Adipocyte (in vitro differentiated cells): ENCODE measurements around the gene ZCWPW2.

Experiments
- DNase-seq: peaks from one replicate; pipeline ENCODE4 v3.0.0-alpha.2; 2015; ENCODE audit warnings: low read depth
- H3K27me3 ChIP-seq: replicated peaks from 2 replicates; pipeline ENCODE4 v1.7.0; 2013; ENCODE audit warnings: mild to moderate bottlenecking, low read length, moderate library complexity; ENCODE audit not compliant: control insufficient read depth, insufficient read depth
- H3K36me3 ChIP-seq: 2 replicates; pipeline ENCODE4 v1.7.0; 2013; ENCODE audit warnings: low read length, mild to moderate bottlenecking, moderate library complexity; ENCODE audit not compliant: control insufficient read depth, insufficient read depth, severe bottlenecking
- H3K4me1 ChIP-seq: 2 replicates; pipeline ENCODE4 v1.7.0; 2013; ENCODE audit warnings: mild to moderate bottlenecking, low read length, moderate library complexity; ENCODE audit not compliant: control insufficient read depth, insufficient read depth
- H3K4me3 ChIP-seq: 2 replicates; pipeline ENCODE4 v1.7.0; 2013; ENCODE audit warnings: mild to moderate bottlenecking, low read length, moderate library complexity
- H3K9ac ChIP-seq: 2 replicates; pipeline ENCODE4 v1.7.0; 2013; ENCODE audit warnings: mild to moderate bottlenecking, low read length, moderate library complexity
- H3K9me3 ChIP-seq: 2 replicates; pipeline ENCODE4 v1.7.0; 2013; ENCODE audit warnings: mild to moderate bottlenecking, low read length, moderate library complexity; ENCODE audit not compliant: control insufficient read depth

ZCWPW2 gene

GRCh38 chr3:28504976-28505375 lies 156.5 kb downstream of the ZCWPW2 start:
- H3K4me3 ChIP-seq: no peak overlapping the region
- no peaks in the 10 kb centered on the region for H3K9me3 ChIP-seq
- no peaks in the 10 kb centered on the region for H3K36me3 ChIP-seq
- DNase-seq: no peak
- H3K27me3 ChIP-seq: no peaks in the 10 kb centered on the region
- H3K9ac ChIP-seq: no peak overlapping the region
- H3K4me1 ChIP-seq: no peaks in the 10 kb centered on the region

GRCh38 chr3:28521663-28522062 lies 173.1 kb downstream of the ZCWPW2 start:
- no peaks in the 10 kb centered on the region for H3K36me3 ChIP-seq
- no peaks in the 10 kb centered on the region for H3K27me3 ChIP-seq
- no peaks in the 10 kb centered on the region for H3K4me1 ChIP-seq
- no peaks in the 10 kb centered on the region for H3K9me3 ChIP-seq
- no peak overlapping the region for H3K9ac ChIP-seq
- H3K4me3 ChIP-seq: no peak overlapping the region
- DNase-seq: no peak

GRCh38 chr3:28542351-28542750 lies 193.8 kb downstream of the ZCWPW2 start:
- DNase-seq: no peak
- Histone ChIP-seq H3K9ac (no peak overlapping the region), H3K9me3 (peaks cover 17% of the 10 kb centered on the region), H3K36me3 (no peaks in the 10 kb centered on the region), H3K4me3 (no peak overlapping the region), H3K4me1 (no peaks in the 10 kb centered on the region), H3K27me3 (no peaks in the 10 kb centered on the region)

GRCh38 chr3:28544236-28544635 lies 195.7 kb downstream of the ZCWPW2 start:
- H3K4me3 ChIP-seq: no peak overlapping the region
- H3K27me3 ChIP-seq: no peaks in the 10 kb centered on the region
- H3K4me1 ChIP-seq: no peaks in the 10 kb centered on the region
- DNase-seq: no peak
- peaks cover 17% of the 10 kb centered on the region for H3K9me3 ChIP-seq
- H3K36me3 ChIP-seq: no peaks in the 10 kb centered on the region
- no peak overlapping the region for H3K9ac ChIP-seq

- no peak overlapping the region for H3K4me3 ChIP-seq
- no peaks in the 10 kb centered on the region for H3K36me3 ChIP-seq
- H3K9ac ChIP-seq: no peak overlapping the region
- H3K4me1 ChIP-seq: no peaks in the 10 kb centered on the region
- no peaks in the 10 kb centered on the region for H3K27me3 ChIP-seq
- DNase-seq: no peak
- H3K9me3 ChIP-seq: peaks cover 12% of the 10 kb centered on the region
Measured at GRCh38 chr3:28544831-28545230, 196.3 kb downstream of the ZCWPW2 start.

- no peaks in the 10 kb centered on the region for H3K27me3 ChIP-seq
- H3K9me3 ChIP-seq: peaks cover 3% of the 10 kb centered on the region
- no peaks in the 10 kb centered on the region for H3K4me1 ChIP-seq
- no peaks in the 10 kb centered on the region for H3K36me3 ChIP-seq
- H3K9ac ChIP-seq: no peak overlapping the region
- no peak overlapping the region for H3K4me3 ChIP-seq
- no peak for DNase-seq
Measured at GRCh38 chr3:28547677-28548076, 199.2 kb downstream of the ZCWPW2 start.

GRCh38 chr3:28553175-28553574 lies 204.7 kb downstream of the ZCWPW2 start:
- Histone ChIP-seq H3K9ac (no peak overlapping the region), H3K36me3 (no peaks in the 10 kb centered on the region), H3K4me1 (no peaks in the 10 kb centered on the region), H3K9me3 (no peaks in the 10 kb centered on the region), H3K27me3 (no peaks in the 10 kb centered on the region), H3K4me3 (no peak overlapping the region)
- DNase-seq: no peak

GRCh38 chr3:28556195-28556594 lies 207.7 kb downstream of the ZCWPW2 start:
- no peak for DNase-seq
- Histone ChIP-seq H3K27me3 (no peaks in the 10 kb centered on the region), H3K9ac (no peak overlapping the region), H3K9me3 (no peaks in the 10 kb centered on the region), H3K36me3 (no peaks in the 10 kb centered on the region), H3K4me3 (no peak overlapping the region), H3K4me1 (no peaks in the 10 kb centered on the region)

GRCh38 chr3:28564211-28564610 lies 215.7 kb downstream of the ZCWPW2 start:
- DNase-seq: no peak
- no peaks in the 10 kb centered on the region for H3K4me1 ChIP-seq
- H3K9ac ChIP-seq: no peak overlapping the region
- no peak overlapping the region for H3K4me3 ChIP-seq
- H3K36me3 ChIP-seq: no peaks in the 10 kb centered on the region
- peaks cover 5% of the 10 kb centered on the region for H3K9me3 ChIP-seq
- H3K27me3 ChIP-seq: no peaks in the 10 kb centered on the region

- Histone ChIP-seq H3K4me1 (no peaks in the 10 kb centered on the region), H3K9me3 (peaks cover 5% of the 10 kb centered on the region), H3K27me3 (no peaks in the 10 kb centered on the region), H3K36me3 (no peaks in the 10 kb centered on the region), H3K9ac (no peak overlapping the region), H3K4me3 (no peak overlapping the region)
- DNase-seq: no peak
Measured at GRCh38 chr3:28569357-28569756, 220.8 kb downstream of the ZCWPW2 start.

- Histone ChIP-seq H3K36me3 (no peaks in the 10 kb centered on the region), H3K4me1 (peaks cover 8% of the 10 kb centered on the region), H3K9me3 (no peaks in the 10 kb centered on the region), H3K27me3 (no peaks in the 10 kb centered on the region), H3K9ac (no peak overlapping the region), H3K4me3 (no peak overlapping the region)
- DNase-seq: no peak
Measured at GRCh38 chr3:28574036-28574435, 225.5 kb downstream of the ZCWPW2 start.

- H3K27me3 ChIP-seq: peaks cover 5% of the 10 kb centered on the region
- peak overlapping the region; percentile 66 for H3K9ac ChIP-seq
- peak; percentile 8 for DNase-seq
- no peaks in the 10 kb centered on the region for H3K9me3 ChIP-seq
- H3K4me3 ChIP-seq: peak overlapping the region; percentile 83
- H3K36me3 ChIP-seq: no peaks in the 10 kb centered on the region
- H3K4me1 ChIP-seq: peaks cover 8% of the 10 kb centered on the region
Measured at GRCh38 chr3:28575100-28575745, 226.7 kb downstream of the ZCWPW2 start.
